Right lobe of liver (tissue), 6 donors: ENCODE measurements around the gene DLL1. TPM values are rescaled to one million over a fixed set of nuclear protein-coding genes. Genes with fewer than 3 reads are reported as not detected.
A peak's percentile ranks its signal among the peaks of the same experiment; 100 is the strongest.
"Not testable (repeated sequence)": the region's sequence is repeated elsewhere in the genome, so short reads cannot be mapped to it uniquely, and the experiment has no call there.

ENCODE experiments used
- ATAC-seq, 4 donors: fragments of 200-7000 bp; cut with Tn5 transposase; one replicate each; pipeline ENCODE4 v1.9.1; 2020; ENCODE audit warnings: mild to moderate bottlenecking in 4 of 4, moderate library complexity in 4 of 4
- DNase-seq, 3 donors: peaks; one replicate each; pipeline ENCODE4 v3.0.0-alpha.2; 2020
- H3K27ac ChIP-seq, 3 donors: fragments of 200-600 bp; one replicate each; pipeline ENCODE4 v1.8.0; 2022
- H3K27me3 ChIP-seq, 2 donors: fragments of 200-600 bp; one replicate each; pipeline ENCODE4 v1.8.0; 2022
- H3K36me3 ChIP-seq, 4 donors: fragments of 200-600 bp; sonication (generic) in 1 of 4; one replicate each; pipeline versions ENCODE4 v1.5.1 to v1.8.0; 2017 to 2022; ENCODE audit warnings: control low read depth in 1 of 4
- H3K4me1 ChIP-seq, 4 donors: fragments of 200-600 bp; sonication (generic) in 1 of 4; one replicate each; pipeline versions ENCODE4 v1.5.1 to v1.8.0; 2017 to 2022; ENCODE audit warnings: control low read depth in 1 of 4
- H3K4me3 ChIP-seq, 3 donors: fragments of 200-600 bp; one replicate each; pipeline ENCODE4 v1.8.0; 2022
- H3K9me3 ChIP-seq, 4 donors: fragments of 200-600 bp; sonication (generic) in 1 of 4; one replicate each; pipeline versions ENCODE4 v1.5.1 to v1.8.0; 2017 to 2022; ENCODE audit warnings: control low read depth in 1 of 4
- POLR2A ChIP-seq: fragments of 450-650 bp; IDR thresholded peaks from one replicate; pipeline ENCODE4 v1.6.1; 2017; ENCODE audit warnings: antibody characterized with exemption, mild to moderate bottlenecking
- WGBS: methylation state at CpG from one replicate; pipeline ENCODE4 v1.1.6; 2018; ENCODE audit warnings: low coverage, low lambda C conversion rate; ENCODE audit not compliant: insufficient coverage; ENCODE audit errors: missing lambda C conversion rate; 5-methylcytosine and 5-hydroxymethylcytosine counted together
- intact Hi-C, 2 donors: fragments of 100-400 bp; cut with DNase I; formaldehyde crosslinking; loops; one replicate each; pipeline versions ENCODE4 v1.11.2 to v1.14.1; 2022
- total RNA-seq, 6 experiments: library from RNA; depleted of rRNA in 2 of 6; stranded (reverse); fragments of >200 nt in 2 of 6; fragmentation: NEBNext Ultra II Directional in 3 of 6; extraction: Animal tissue kit (Norgen Biotek cat#: 25700) in 3 of 6; gene quantifications; one replicate each; pipeline versions ENCODE4 v1.1.0 to v1.2.4, GENCODE V29; 2016 to 2023
- TF ChIP-seq, protein P1 (sequence below), 4 donors: fragments of 200-600 bp in 3 of 4; fragments of 450-650 bp in 1 of 4; IDR thresholded peaks; one replicate each; pipeline versions ENCODE4 v1.5.1 to v1.8.0; 2016 to 2022; ENCODE audit warnings: antibody characterized with exemption in 4 of 4, mild to moderate bottlenecking in 2 of 4
- donor health status: DM: no; HTN: yes; CAD: no.
- donor health status: DM: no; HTN: no; CAD: no.
- donor health status: DM: no; HTN: no; CAD: no.
- donor health status: DM: no; HTN: yes; CAD: no.
- donor health status: DM: no; HTN: yes; CAD: no.

DLL1 gene
- total RNA-seq, 6 experiments from 2014 or later, result 2.0 to 9.6 (median 3.4) TPM

DNA sequence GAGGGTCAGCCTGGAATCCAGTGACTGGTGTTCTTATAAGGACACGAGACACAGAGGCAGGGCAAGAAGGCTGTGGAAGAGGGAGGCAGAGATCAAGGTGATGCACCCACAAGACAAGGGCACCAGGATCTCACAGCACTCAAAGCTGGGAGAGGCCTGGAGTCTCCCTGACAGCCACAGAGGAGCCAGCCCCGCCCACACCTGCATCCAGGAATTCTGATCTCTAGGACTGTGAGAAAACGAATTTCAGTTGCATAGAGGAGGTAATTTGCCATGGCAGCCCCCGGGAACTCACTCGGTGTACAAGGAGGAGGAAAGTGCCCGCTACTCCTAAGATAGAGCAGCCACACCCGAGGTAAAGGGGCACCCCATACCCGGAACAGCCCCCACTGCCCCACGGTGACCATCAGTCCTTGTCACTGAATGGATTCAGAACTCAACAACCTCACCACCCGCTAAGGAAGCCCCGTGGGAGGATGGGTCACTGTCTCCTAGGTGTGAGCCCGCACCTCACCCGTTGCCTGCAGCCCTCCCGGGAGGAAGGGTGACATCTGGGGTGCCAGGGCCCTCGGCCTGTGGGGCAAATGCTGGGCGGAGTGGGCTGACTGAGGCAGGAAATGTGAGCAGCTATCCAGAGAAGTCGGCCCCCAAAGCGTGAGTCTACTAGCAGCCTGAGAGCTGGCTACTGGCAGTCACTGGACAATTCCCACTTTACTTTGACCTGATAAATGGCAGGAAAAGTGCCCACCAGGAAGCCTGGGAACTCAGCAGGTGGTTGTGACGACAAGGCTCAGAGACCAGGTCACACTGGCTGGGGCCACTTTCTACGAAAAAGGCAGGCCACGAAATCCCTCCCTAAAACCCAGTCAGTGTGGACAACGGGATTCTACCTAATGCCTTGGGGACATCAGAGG lies 22.4 kb downstream of the DLL1 start:
- no peak overlapping the region for H3K4me3 ChIP-seq
- no peak for ATAC-seq
- no peak overlapping the region for H3K27ac ChIP-seq

GRCh38 chr6:170267688-170268087 lies 23.2 kb downstream of the DLL1 start:
- no peak overlapping the region for H3K27ac ChIP-seq
- peaks cover 0 to 8% (median 1%) of the 10 kb centered on the region in 4 donors for H3K4me1 ChIP-seq
- no peaks in the 10 kb centered on the region for H3K9me3 ChIP-seq
- no peaks in the 10 kb centered on the region for H3K27me3 ChIP-seq
- intact Hi-C loops, result no loop called here
- TF ChIP-seq, protein P1, sequence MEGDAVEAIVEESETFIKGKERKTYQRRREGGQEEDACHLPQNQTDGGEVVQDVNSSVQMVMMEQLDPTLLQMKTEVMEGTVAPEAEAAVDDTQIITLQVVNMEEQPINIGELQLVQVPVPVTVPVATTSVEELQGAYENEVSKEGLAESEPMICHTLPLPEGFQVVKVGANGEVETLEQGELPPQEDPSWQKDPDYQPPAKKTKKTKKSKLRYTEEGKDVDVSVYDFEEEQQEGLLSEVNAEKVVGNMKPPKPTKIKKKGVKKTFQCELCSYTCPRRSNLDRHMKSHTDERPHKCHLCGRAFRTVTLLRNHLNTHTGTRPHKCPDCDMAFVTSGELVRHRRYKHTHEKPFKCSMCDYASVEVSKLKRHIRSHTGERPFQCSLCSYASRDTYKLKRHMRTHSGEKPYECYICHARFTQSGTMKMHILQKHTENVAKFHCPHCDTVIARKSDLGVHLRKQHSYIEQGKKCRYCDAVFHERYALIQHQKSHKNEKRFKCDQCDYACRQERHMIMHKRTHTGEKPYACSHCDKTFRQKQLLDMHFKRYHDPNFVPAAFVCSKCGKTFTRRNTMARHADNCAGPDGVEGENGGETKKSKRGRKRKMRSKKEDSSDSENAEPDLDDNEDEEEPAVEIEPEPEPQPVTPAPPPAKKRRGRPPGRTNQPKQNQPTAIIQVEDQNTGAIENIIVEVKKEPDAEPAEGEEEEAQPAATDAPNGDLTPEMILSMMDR (IDR thresholded peaks at IDR 0.05), result no peak
- H3K36me3 ChIP-seq, result no peaks in the 10 kb centered on the region
- DNase-seq (peak in 1 of 3 donors; percentile 6), ATAC-seq (no peak)
- 83% methylated on average over 9 of the region's 14 CpGs for WGBS
- no peak overlapping the region for H3K4me3 ChIP-seq

More for the DNA sequence above, 22.4 kb downstream of the DLL1 start:
- H3K36me3 ChIP-seq, result no peaks in the 10 kb centered on the region
- TF ChIP-seq POLR2A, result no peak
- TF ChIP-seq, protein P1 (IDR thresholded peaks at IDR 0.05), result no peak
- H3K4me1 ChIP-seq, result peaks cover 0 to 8% (median 1%) of the 10 kb centered on the region in 4 donors
- no peaks in the 10 kb centered on the region for H3K9me3 ChIP-seq
- 95% methylated on average over 3 of the region's 22 CpGs for WGBS
- intact Hi-C loops, result no loop called here
- DNase-seq, result peak in 2 of 3 donors; percentile 12 to 37
- H3K27me3 ChIP-seq, result no peaks in the 10 kb centered on the region

- intact Hi-C loops, result no loop called here
- WGBS, result 19% methylated on average over 10 of the region's 18 CpGs
- Histone ChIP-seq H3K36me3 (no peaks in the 10 kb centered on the region), H3K27me3 (no peaks in the 10 kb centered on the region), H3K4me3 (no peak overlapping the region), H3K27ac (peak overlapping the region; percentile 14 to 63 (median 59)), H3K4me1 (peaks cover 0 to 8% (median 1%) of the 10 kb centered on the region in 4 donors), H3K9me3 (no peaks in the 10 kb centered on the region)
- DNase-seq, result peak in 2 of 3 donors; percentile 49 to 52
- TF ChIP-seq, protein P1 (IDR thresholded peaks at IDR 0.05), result no peak
- TF ChIP-seq POLR2A, result no peak
- ATAC-seq, result peak; percentile 57 to 76 (median 69)
Measured at GRCh38 chr6:170266061-170266825, 24.6 kb downstream of the DLL1 start.

DNA sequence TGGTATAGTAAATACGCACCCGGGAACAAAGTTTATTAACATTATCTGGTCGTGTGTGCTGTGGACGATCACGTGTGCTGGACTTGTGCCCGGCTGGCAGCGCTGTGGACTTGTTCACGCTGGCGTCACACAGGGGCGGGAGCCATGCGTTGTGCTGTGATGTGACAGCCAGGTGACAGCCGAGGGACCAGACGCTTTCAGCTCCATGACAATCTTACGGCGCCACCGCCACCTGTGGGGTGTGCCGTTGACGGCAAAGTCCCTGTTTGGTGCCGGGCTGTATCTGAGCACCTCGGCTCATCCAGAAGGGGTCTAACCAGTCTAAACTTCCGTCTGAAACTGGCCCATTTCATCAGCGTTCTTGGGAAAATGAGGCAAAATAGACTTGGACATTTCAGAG lies 25.2 kb downstream of the DLL1 start:
- DNase-seq (peak; percentile 90 to 95 (median 94)), ATAC-seq (peak; percentile 94 to 97 (median 96))
- peaks cover 0 to 8% (median 1%) of the 10 kb centered on the region in 4 donors for H3K4me1 ChIP-seq
- TF ChIP-seq, protein P1 (IDR thresholded peaks at IDR 0.05), result peak in 3 of 4 donors; percentile 4 to 35 (median 21)
- TF ChIP-seq POLR2A, result no peak
- no peaks in the 10 kb centered on the region for H3K36me3 ChIP-seq
- no peaks in the 10 kb centered on the region for H3K9me3 ChIP-seq
- peak overlapping the region; percentile 14 to 63 (median 59) for H3K27ac ChIP-seq
- H3K27me3 ChIP-seq, result no peaks in the 10 kb centered on the region
- WGBS, result 33% methylated on average over 14 of the region's 22 CpGs
- H3K4me3 ChIP-seq, result no peak overlapping the region
- intact Hi-C loops, result no loop called here

DNA sequence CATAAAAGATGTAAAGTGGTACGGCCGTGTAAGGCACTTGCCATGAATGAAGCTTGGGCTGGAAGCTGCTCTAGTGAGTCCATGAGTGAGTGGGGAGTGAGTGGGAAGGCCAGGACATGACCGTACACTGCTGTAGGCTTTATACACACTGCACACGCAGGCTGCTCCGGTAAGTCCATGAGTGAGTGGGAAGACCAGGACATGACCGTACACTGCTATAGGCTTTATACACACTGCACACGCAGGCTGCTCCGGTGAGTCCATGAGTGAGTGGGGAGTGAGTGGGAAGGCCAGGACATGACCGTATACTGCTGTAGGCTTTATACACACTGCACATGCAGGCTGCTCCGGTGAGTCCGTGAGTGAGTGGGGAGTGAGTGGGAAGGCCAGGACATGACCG lies 26.2 kb downstream of the DLL1 start:
- H3K4me1 ChIP-seq, intact Hi-C loops, H3K4me3 ChIP-seq, ATAC-seq, H3K36me3 ChIP-seq, H3K27ac ChIP-seq, H3K9me3 ChIP-seq, H3K27me3 ChIP-seq: not testable (repeated sequence)
- DNase-seq, result peak in 1 of 3 donors; percentile 11
- 69% methylated on average over 2 of the region's 12 CpGs for WGBS
